Measurements from ENCODE around the gene DCAF11. TPM values are rescaled to one million over a fixed set of nuclear protein-coding genes. Genes with fewer than 3 reads are reported as not detected.

Gene DCAF11
- total and polyA plus RNA-seq, 2 of the 13 experiments (the other 11 are each of a cell fraction or from before 2014, with no cell fraction given), result 150 to 257 TPM

GRCh38 chr14:24127673-24128072 lies 13.1 kb downstream of the DCAF11 start:
- in situ Hi-C loops (cut with HindIII; ENCODE audit: extremely low pct_ligation_motif_present, low pct_unique_long_range_greater_than_20kb) (loop anchor here (25.0 kb wide), 1 partner anchor 815 kb away; the partner anchor contains the start of genes BCL2L2, PABPN1 and PPP1R3E), intact Hi-C loops (cut with micrococcal nuclease; ENCODE audit: unreplicated experiment) (no loop called here)
- DNase-seq (ENCODE audit: low spot score) (no peak), FAIRE-seq (no peak), ATAC-seq (no peak)
- BruUV-seq (replicated peaks), result no TSS peak
- no peaks in the 10 kb centered on the region for H3K79me2 ChIP-seq (ENCODE audit: insufficient read depth, low read length)
- H3K4me3 ChIP-seq (replicated peaks in 1 of 3; ENCODE audit: insufficient read depth in 1 of 3, low read depth in 2 of 3, low read length in 3 of 3), result no peak overlapping the region
- no peak overlapping the region for H2AFZ ChIP-seq (ENCODE audit: low read length)
- peaks cover 15 to 16% of the 10 kb centered on the region in 2 experiments for H3K36me3 ChIP-seq (replicated peaks in 1 of 2; ENCODE audit: control insufficient read depth in 1 of 2, insufficient read depth in 2 of 2, low read length in 2 of 2)
- CTCF ChIA-PET (ENCODE audit: low intra/inter-chr PET ratio, low total read pairs), result no interaction called here
- H3K27ac ChIP-seq (ENCODE audit: extremely low read length, insufficient read depth, low read length), result no peak overlapping the region
- WGBS (ENCODE audit: low lambda C conversion rate), result 95% methylated on average over 2 of the region's 2 CpGs
- H3K4me1 ChIP-seq (ENCODE audit: insufficient read depth, low read length), result peaks cover 37% of the 10 kb centered on the region
- no peak overlapping the region for H3K4me2 ChIP-seq (ENCODE audit: low read depth, low read length)
- POLR2A ChIA-PET, result interaction anchor here (2.4 to 22.7 kb wide), 5 partner anchors 6 to 34 kb away, joined by 14 to 977 read pairs (median 33); partner anchors contain the start of genes DCAF11, EMC9, FITM1 and IRF9
- H3K9me3 ChIP-seq (ENCODE audit: low read length), result no peaks in the 10 kb centered on the region
- no peak overlapping the region for H3K9ac ChIP-seq (ENCODE audit: insufficient read depth, low read depth, low read length)
- no peaks in the 10 kb centered on the region for H3K27me3 ChIP-seq (ENCODE audit: control insufficient read depth in 1 of 2, insufficient read depth in 2 of 2, low read length in 2 of 2)
- H4K20me1 ChIP-seq (ENCODE audit: insufficient read depth, low read length), result no peaks in the 10 kb centered on the region
- TF ChIP-seq TP53 (CRISPR knock-in tag; conservative IDR thresholded peaks at IDR 0.05) (no peak), FOXP4 (CRISPR knock-in tag; IDR thresholded peaks at IDR 0.05) (no peak), ZNF20 (CRISPR knock-in tag; IDR thresholded peaks at IDR 0.05) (no peak), CBX5 (CRISPR knock-in tag; IDR thresholded peaks at IDR 0.05; ENCODE audit: borderline replicate concordance) (no peak), TOPORS (CRISPR knock-in tag; IDR thresholded peaks at IDR 0.05) (0 out of 2 replicates have a peak, but pooled peaks have one; percentile 9), ZNF512B (CRISPR knock-in tag; IDR thresholded peaks at IDR 0.05; ENCODE audit: borderline replicate concordance) (peak; percentile 68; the same call in 1 of the 2 replicates), ZNF713 (CRISPR knock-in tag; IDR thresholded peaks at IDR 0.05) (no peak), SMYD3 (CRISPR knock-in tag; IDR thresholded peaks at IDR 0.05) (0 out of 2 replicates have a peak, but pooled peaks have one; percentile 18), KMT2A (CRISPR knock-in tag; IDR thresholded peaks at IDR 0.05) (no peak), ZNF577 (CRISPR knock-in tag; IDR thresholded peaks at IDR 0.05; ENCODE audit: borderline replicate concordance, low read depth) (no peak), ZNF770 (CRISPR knock-in tag; IDR thresholded peaks at IDR 0.05) (peak; percentile 32; the same call in 1 of the 2 replicates), NR3C1 (CRISPR knock-in tag; IDR thresholded peaks at IDR 0.05) (no peak), HDAC2 (CRISPR knock-in tag; IDR thresholded peaks at IDR 0.05) (no peak), SP4 (CRISPR knock-in tag; IDR thresholded peaks at IDR 0.05) (no peak), MEF2D (CRISPR knock-in tag; IDR thresholded peaks at IDR 0.05) (0 out of 2 replicates have a peak, but pooled peaks have one; percentile 26)
